Mesothelial cell of epicardium (in vitro differentiated cells): ENCODE measurements around the gene MARS1. TPM values are rescaled to one million over a fixed set of nuclear protein-coding genes. Genes with fewer than 3 reads are reported as not detected.

Experiments used
- DNase-seq, 2 experiments: peaks; one replicate each; pipeline ENCODE4 v3.0.0; 2021; ENCODE audit warnings: low spot score in 2 of 2; ENCODE audit not compliant: unreplicated experiment in 2 of 2
- H3K27ac Mint-ChIP-seq: 2 replicates; pipeline ENCODE4 v1.8.0; 2021; ENCODE audit warnings: mixed read lengths
- H3K27me3 Mint-ChIP-seq: 2 replicates; pipeline ENCODE4 v1.8.0; 2021; ENCODE audit warnings: low read depth, mixed read lengths
- H3K36me3 Mint-ChIP-seq: 2 replicates; pipeline ENCODE4 v1.8.0; 2021; ENCODE audit warnings: mixed read lengths
- H3K4me1 Mint-ChIP-seq: 2 replicates; pipeline ENCODE4 v1.8.0; 2021; ENCODE audit warnings: mixed read lengths
- H3K4me3 Mint-ChIP-seq: 2 replicates; pipeline ENCODE4 v1.8.0; 2021; ENCODE audit warnings: mild to moderate bottlenecking, moderate library complexity, mixed read lengths
- H3K9me3 Mint-ChIP-seq: 2 replicates; pipeline ENCODE4 v1.8.0; 2021; ENCODE audit warnings: mixed read lengths
- total RNA-seq: library from RNA; stranded (reverse); gene quantifications from 3 replicates; pipeline ENCODE4 v1.2.1, GENCODE V29; 2021
- TF ChIP-seq, protein P1 (sequence below): fragments of 200-600 bp; sonication (generic); IDR thresholded peaks from one replicate; pipeline ENCODE4 v1.5.0; 2021; ENCODE audit warnings: antibody characterized with exemption; ENCODE audit not compliant: unreplicated experiment

MARS1 gene
- total RNA-seq, 1 donor from 2014 or later, result 177 TPM

DNA sequence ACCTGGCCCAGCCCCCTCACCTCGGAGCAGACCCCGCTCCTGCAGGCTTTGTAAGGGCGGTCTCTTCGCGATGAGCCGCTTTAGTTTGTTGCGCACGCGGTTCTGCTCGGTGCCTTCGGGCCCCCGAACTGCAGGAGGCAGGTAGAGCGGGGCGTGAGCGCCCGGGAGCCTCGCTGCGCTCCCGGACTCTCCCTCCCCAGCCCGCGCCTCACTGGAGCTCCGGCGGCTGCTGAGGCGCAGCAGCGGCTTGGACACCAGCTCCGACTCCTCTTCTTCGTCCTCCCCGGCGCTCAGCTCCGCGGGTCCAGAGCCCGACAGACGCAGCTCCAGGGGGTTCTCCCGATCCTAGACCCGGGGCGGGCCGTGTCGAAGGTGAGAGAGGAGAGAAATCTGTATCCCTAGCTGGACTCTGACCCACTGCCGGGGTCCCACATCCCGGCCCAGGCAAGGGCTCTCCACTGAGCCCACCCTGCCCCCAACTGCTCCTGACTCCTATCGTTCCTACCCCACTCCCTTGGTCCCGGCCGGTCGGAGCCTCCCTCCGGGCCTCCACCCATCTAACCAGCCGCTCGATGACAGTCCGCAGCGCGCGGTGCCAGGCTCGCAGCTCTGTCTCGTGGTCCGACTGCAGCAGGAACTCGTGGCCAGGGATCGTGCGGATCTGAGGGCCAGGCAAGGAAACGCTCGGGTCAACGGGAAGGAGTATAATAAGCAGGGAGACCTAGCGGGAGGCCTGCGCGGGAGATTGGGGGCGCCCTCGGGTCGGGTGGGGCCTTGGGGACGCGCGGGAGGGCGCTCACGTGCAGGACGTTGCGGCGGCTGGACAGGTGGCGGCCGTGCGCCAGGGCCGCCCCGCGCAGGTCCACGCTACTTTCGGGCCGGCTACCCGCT lies 12.4 kb upstream of the MARS1 start:
- Mint-ChIP-seq H3K27ac (no peak overlapping the region), H3K36me3 (no peaks in the 10 kb centered on the region), H3K4me3 (peak overlapping the region; percentile 66), H3K9me3 (no peaks in the 10 kb centered on the region), H3K27me3 (peaks cover 95% of the 10 kb centered on the region), H3K4me1 (peaks cover 23% of the 10 kb centered on the region)
- TF ChIP-seq, protein P1, sequence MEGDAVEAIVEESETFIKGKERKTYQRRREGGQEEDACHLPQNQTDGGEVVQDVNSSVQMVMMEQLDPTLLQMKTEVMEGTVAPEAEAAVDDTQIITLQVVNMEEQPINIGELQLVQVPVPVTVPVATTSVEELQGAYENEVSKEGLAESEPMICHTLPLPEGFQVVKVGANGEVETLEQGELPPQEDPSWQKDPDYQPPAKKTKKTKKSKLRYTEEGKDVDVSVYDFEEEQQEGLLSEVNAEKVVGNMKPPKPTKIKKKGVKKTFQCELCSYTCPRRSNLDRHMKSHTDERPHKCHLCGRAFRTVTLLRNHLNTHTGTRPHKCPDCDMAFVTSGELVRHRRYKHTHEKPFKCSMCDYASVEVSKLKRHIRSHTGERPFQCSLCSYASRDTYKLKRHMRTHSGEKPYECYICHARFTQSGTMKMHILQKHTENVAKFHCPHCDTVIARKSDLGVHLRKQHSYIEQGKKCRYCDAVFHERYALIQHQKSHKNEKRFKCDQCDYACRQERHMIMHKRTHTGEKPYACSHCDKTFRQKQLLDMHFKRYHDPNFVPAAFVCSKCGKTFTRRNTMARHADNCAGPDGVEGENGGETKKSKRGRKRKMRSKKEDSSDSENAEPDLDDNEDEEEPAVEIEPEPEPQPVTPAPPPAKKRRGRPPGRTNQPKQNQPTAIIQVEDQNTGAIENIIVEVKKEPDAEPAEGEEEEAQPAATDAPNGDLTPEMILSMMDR, result no peak
- no peak for DNase-seq

DNA sequence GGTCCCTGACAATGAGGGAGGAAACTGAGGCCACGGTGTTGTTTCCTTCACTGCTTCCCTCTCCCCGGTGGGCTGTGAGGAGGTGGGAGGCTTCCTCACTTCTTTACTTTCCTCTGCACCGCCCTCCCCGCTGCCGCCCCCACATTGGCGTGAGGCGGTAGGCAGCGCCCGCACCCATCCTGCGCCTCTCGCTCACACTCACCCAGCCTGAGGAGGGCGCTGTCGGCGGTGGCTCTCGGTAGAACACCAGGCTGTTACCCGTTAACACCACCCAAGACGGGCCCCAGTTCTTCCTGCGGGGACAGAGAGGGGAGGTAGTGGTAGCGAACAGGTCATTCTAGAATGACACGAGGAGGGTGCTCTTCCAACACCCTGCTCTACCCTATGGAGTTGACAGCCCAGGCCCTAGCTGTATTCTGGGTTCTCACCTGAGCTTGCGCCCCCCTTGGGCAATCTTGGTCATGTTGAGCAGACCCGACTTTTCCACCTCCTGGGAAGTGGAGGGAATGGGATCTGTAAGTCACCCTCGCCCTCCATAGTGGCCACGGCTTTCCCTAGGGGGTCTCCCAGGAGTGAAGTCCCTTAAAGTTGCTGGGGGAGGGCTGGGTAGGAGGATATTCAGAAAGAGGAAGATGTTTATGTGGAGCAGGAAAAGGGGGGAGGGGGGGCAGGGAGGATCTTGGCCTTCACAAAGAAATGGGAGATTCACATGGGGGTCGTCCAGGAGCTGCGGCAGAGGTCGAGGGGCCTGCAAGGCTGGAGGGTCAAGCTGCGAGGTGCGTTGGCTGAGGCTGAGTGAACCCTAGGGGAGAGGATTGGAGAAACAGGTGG lies 11.5 kb upstream of the MARS1 start:
- peak overlapping the region; percentile 66 for H3K4me3 Mint-ChIP-seq
- TF ChIP-seq, protein P1, result no peak
- H3K4me1 Mint-ChIP-seq, result peaks cover 23% of the 10 kb centered on the region
- peaks cover 94% of the 10 kb centered on the region for H3K27me3 Mint-ChIP-seq
- H3K9me3 Mint-ChIP-seq, result no peaks in the 10 kb centered on the region
- H3K36me3 Mint-ChIP-seq, result no peaks in the 10 kb centered on the region
- DNase-seq, result no peak
- H3K27ac Mint-ChIP-seq, result no peak overlapping the region

DNA sequence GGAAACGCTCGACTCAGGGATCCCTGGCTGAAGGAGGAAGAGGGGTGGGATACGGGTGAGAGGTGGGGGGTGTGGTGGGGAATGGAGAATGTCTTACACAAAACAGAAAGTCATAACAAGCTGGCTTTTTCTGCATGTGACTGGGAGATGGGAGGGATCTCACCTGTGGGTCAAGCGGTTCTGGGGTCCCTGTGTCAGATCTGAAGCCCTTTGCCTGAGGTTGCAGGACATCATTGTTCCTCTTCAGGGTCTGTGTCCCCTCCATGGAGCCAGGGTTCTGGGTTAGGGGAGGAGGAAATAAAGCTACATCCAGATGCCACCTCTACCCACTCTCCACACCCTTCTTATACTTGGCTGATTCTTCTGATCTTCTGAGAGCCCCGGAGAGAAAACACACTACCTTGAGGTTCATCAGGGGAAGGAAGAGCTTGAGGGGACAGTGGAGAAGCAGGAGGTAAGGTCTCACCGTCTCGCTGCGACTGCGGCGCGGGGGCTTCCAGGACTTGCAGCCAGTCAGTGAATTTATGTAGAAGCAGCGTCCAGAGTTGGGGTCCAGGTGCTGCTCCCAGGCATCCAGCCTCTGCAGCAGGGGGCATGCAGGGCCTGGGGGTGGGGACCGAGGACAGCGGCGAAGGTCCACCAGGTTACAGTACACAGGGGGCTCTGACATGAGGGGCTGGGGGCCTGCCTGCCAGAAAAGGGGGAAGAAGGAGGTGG lies 10.7 kb upstream of the MARS1 start:
- Mint-ChIP-seq H3K27ac (no peak overlapping the region), H3K9me3 (no peaks in the 10 kb centered on the region), H3K27me3 (peaks cover 91% of the 10 kb centered on the region), H3K4me3 (peak overlapping the region; percentile 28), H3K4me1 (peaks cover 23% of the 10 kb centered on the region), H3K36me3 (no peaks in the 10 kb centered on the region)
- TF ChIP-seq, protein P1, result no peak
- DNase-seq, result no peak

DNA sequence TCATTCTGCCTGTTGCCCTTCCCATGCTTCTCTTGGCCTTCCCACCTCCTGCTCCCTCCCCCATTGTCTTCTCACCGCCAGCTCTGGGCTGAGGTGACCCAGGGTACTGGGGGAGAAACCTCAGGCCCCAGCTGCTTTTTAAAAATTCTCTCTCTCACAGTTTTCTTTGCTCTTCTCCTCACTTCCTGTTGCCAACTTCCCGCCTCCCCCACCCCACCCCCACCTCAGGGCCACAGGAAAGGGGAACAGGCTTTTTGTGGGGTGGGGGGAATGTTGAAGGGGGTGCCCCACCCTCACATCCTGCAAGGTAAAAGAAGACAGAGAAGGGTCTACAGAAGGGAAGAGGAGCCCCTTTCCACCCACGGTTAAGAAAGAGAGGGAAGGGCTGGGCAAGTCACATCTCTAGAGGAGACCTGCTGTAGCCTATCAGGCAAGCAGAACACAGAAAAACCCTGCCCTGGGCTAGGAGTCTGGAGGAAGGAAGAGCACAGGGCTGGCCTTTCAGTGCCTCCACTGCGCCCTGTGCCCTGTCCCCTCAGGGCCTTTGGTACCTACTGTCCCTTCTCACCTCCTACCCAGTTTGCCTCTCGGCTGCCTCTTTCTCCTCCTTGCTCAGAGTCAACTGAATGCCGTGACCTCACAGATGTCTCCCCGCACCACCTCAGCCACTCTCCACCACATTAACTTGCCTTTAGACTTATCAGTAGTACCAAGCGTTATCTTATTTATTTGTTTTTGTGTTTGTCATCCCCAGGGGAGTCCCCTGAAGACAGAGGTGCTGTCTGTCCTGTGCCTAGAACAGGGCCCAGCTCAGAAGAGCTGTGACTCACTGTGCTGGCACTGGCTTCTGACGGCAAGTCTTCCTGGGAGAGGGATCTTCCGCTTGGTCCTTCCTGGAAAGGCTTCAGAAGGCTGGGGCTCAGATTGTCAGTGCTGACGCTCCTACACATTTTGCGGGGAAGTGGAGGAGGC lies 9.9 kb upstream of the MARS1 start:
- Mint-ChIP-seq H3K27me3 (peaks cover 83% of the 10 kb centered on the region), H3K36me3 (no peaks in the 10 kb centered on the region), H3K4me3 (no peak overlapping the region), H3K27ac (no peak overlapping the region), H3K4me1 (peaks cover 24% of the 10 kb centered on the region), H3K9me3 (no peaks in the 10 kb centered on the region)
- TF ChIP-seq, protein P1, result no peak
- DNase-seq, result no peak

DNA sequence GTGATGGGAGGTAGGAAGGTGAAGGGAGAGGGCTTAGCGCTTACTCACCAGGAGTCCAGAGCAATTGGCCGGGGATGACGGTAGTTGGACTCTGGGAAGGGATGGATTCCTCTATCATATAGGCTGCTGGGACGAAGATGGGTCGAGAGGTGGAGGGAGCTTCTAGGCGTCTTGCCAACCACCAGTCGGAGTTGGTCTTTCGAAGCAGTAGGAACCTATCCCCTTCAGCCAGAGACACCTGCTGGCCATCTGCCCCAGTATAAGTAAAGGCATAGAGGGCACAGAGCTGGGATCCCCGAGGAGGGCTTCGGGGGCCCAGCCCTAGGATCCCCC lies 8.9 kb upstream of the MARS1 start:
- H3K4me3 Mint-ChIP-seq, result no peak overlapping the region
- H3K9me3 Mint-ChIP-seq, result no peaks in the 10 kb centered on the region
- TF ChIP-seq, protein P1, result no peak
- no peak for DNase-seq
- no peak overlapping the region for H3K27ac Mint-ChIP-seq
- H3K27me3 Mint-ChIP-seq, result peaks cover 73% of the 10 kb centered on the region
- H3K4me1 Mint-ChIP-seq, result peaks cover 30% of the 10 kb centered on the region
- no peaks in the 10 kb centered on the region for H3K36me3 Mint-ChIP-seq
